Progenitor cell of endocrine pancreas (in vitro differentiated cells): ENCODE measurements around the gene USP2. TPM values are rescaled to one million over a fixed set of nuclear protein-coding genes. Genes with fewer than 3 reads are reported as not detected.

Experiments used
- DNase-seq: peaks from one replicate; pipeline ENCODE4 v3.0.0; 2021; ENCODE audit warnings: low spot score; ENCODE audit not compliant: unreplicated experiment
- H3K27ac Mint-ChIP-seq: 2 replicates; pipeline ENCODE4 v1.8.0; 2021; ENCODE audit warnings: mild to moderate bottlenecking, moderate library complexity, mixed read lengths
- H3K27me3 Mint-ChIP-seq: 2 replicates; pipeline ENCODE4 v1.8.0; 2021; ENCODE audit warnings: mixed read lengths
- H3K36me3 Mint-ChIP-seq: 2 replicates; pipeline ENCODE4 v1.8.0; 2022; ENCODE audit warnings: mixed read lengths; ENCODE audit not compliant: insufficient read depth
- H3K4me1 Mint-ChIP-seq: 2 replicates; pipeline ENCODE4 v1.8.0; 2021; ENCODE audit warnings: low read depth, mixed read lengths
- H3K4me3 Mint-ChIP-seq: 2 replicates; pipeline ENCODE4 v1.8.0; 2021; ENCODE audit warnings: low read depth, mild to moderate bottlenecking, moderate library complexity, mixed read lengths
- H3K9me3 Mint-ChIP-seq: 2 replicates; pipeline ENCODE4 v1.8.0; 2021; ENCODE audit warnings: low read depth, mixed read lengths
- CTCF ChIP-seq: fragments of 200-600 bp; sonication (generic); IDR thresholded peaks from one replicate; pipeline ENCODE4 v1.5.0; 2021; ENCODE audit warnings: antibody characterized with exemption, mild to moderate bottlenecking; ENCODE audit not compliant: unreplicated experiment
- total RNA-seq: library from RNA; stranded (reverse); gene quantifications from 2 replicates; pipeline ENCODE4 v1.2.1, GENCODE V29; 2021

The USP2 gene
- total RNA-seq, 1 donor from 2014 or later = 5.1 TPM

DNA sequence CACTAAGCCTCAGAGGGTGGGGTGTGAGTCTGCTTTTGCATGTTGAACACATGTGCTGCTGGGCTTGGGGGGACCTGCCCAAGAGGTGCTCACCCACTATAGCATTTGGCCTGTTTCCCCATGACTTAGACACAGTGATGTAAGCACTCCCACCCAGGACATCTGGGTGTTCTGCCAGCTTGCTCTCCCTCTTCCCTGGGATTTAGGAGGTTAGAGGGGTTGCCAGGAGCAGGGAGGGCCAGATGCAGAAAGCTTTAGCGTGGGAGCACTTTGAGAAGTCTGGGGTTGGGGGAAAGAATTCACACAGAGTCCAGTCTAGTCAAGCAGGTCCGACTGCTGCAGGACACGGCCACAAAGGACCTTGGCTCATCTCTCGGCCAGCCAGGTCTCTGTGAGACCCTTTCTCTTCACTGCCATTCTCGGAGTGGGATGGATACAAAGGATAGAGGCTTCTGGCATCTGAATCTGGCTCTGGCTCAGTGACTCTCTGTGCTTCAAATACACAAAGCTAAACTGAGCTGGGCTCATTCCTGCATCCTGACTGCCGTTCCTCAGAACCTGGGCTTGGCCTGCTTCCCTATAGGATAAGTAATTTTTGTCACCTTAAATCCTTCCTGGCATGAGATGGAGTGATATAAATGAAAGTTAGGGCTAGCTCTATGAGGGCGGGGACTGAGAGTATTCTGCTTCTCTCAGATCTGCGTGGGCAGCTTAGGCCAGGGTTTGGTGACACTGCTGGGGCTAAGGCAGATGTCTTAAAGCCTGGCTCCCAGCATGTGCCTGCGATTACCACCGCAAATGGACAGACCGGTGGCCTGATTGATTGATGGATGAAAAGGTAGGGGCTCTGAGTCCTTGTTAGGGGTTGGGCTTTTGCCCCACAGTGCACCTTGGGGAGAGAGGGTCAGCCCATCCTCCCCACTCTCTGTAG, 14.5 kb downstream of the USP2 start:
- H3K9me3 Mint-ChIP-seq = no peaks in the 10 kb centered on the region
- peaks cover 55% of the 10 kb centered on the region for H3K4me1 Mint-ChIP-seq

GRCh38 chr11:119365071-119365591, 16.4 kb downstream of the USP2 start:
- Mint-ChIP-seq H3K27ac (no peak overlapping the region), H3K4me3 (peak overlapping the region; percentile 36), H3K4me1 (peaks cover 57% of the 10 kb centered on the region), H3K9me3 (no peaks in the 10 kb centered on the region), H3K27me3 (peaks cover 16% of the 10 kb centered on the region), H3K36me3 (no peaks in the 10 kb centered on the region)
- TF ChIP-seq CTCF = no peak
- no peak for DNase-seq

More for the DNA sequence above, 14.5 kb downstream of the USP2 start:
- Mint-ChIP-seq H3K36me3 (no peaks in the 10 kb centered on the region), H3K4me3 (no peak overlapping the region), H3K27ac (no peak overlapping the region), H3K27me3 (peaks cover 16% of the 10 kb centered on the region)
- TF ChIP-seq CTCF = no peak
- DNase-seq = no peak

- Mint-ChIP-seq H3K9me3 (no peaks in the 10 kb centered on the region), H3K27me3 (peaks cover 19% of the 10 kb centered on the region), H3K36me3 (no peaks in the 10 kb centered on the region), H3K4me1 (peaks cover 46% of the 10 kb centered on the region), H3K27ac (no peak overlapping the region), H3K4me3 (peak overlapping the region; percentile 55)
- no peak for TF ChIP-seq CTCF
- DNase-seq = no peak
Measured at GRCh38 chr11:119363851-119364590, 17.5 kb downstream of the USP2 start.

- Mint-ChIP-seq H3K36me3 (no peaks in the 10 kb centered on the region), H3K4me1 (peaks cover 38% of the 10 kb centered on the region), H3K4me3 (peak overlapping the region; percentile 55), H3K9me3 (no peaks in the 10 kb centered on the region), H3K27me3 (peaks cover 23% of the 10 kb centered on the region), H3K27ac (no peak overlapping the region)
- no peak for DNase-seq
- TF ChIP-seq CTCF = no peak
Measured at GRCh38 chr11:119363081-119363850, 18.2 kb downstream of the USP2 start.

GRCh38 chr11:119362741-119363080, 18.8 kb downstream of the USP2 start:
- H3K36me3 Mint-ChIP-seq = no peaks in the 10 kb centered on the region
- no peak for DNase-seq
- H3K4me3 Mint-ChIP-seq = peak overlapping the region; percentile 56
- peaks cover 26% of the 10 kb centered on the region for H3K27me3 Mint-ChIP-seq
- no peaks in the 10 kb centered on the region for H3K9me3 Mint-ChIP-seq
- TF ChIP-seq CTCF = no peak
- H3K27ac Mint-ChIP-seq = peak overlapping the region; percentile 62
- peaks cover 33% of the 10 kb centered on the region for H3K4me1 Mint-ChIP-seq
